Sigmoid colon (tissue), 7 donors: Measurements from ENCODE around the gene H19. TPM values are rescaled to one million over a fixed set of nuclear protein-coding genes. Genes with fewer than 3 reads are reported as not detected.

Experiments
- DNase-seq: peaks from one replicate; pipeline ENCODE4 v3.0.0-alpha.2; 2019
- H3K27ac ChIP-seq, 4 donors: fragments of 200-600 bp; sonication (generic); one replicate each; pipeline ENCODE4 v1.5.1; 2016 to 2019; ENCODE audit warnings: mild to moderate bottlenecking in 1 of 4
- H3K27me3 ChIP-seq, 3 donors: fragments of 200-600 bp; sonication (generic); one replicate each; pipeline ENCODE4 v1.5.1; 2019; ENCODE audit warnings: mild to moderate bottlenecking in 1 of 3
- H3K36me3 ChIP-seq, 4 donors: fragments of 200-600 bp; sonication (generic); one replicate each; pipeline ENCODE4 v1.5.1; 2016 to 2019
- H3K4me1 ChIP-seq, 4 donors: fragments of 200-600 bp; sonication (generic); one replicate each; pipeline ENCODE4 v1.5.1; 2017 to 2019
- H3K4me3 ChIP-seq, 4 donors: fragments of 200-600 bp; sonication (generic); one replicate each; pipeline ENCODE4 v1.5.1; 2017 to 2019; ENCODE audit warnings: mild to moderate bottlenecking in 2 of 4, moderate library complexity in 1 of 4
- H3K9me3 ChIP-seq, 4 donors: fragments of 200-600 bp in 3 of 4; sonication (generic) in 3 of 4; one replicate each; pipeline versions ENCODE4 v1.5.1 to v1.6.1; 2013 to 2019
- EP300 ChIP-seq, 4 donors: sonication (generic); formaldehyde crosslinking; IDR thresholded peaks; one replicate each; pipeline ENCODE4 v1.6.1; 2017; ENCODE audit warnings: antibody characterized with exemption in 4 of 4
- POLR2A ChIP-seq, 2 donors: fragments of 450-650 bp; IDR thresholded peaks; one replicate each; pipeline ENCODE4 v1.6.1; 2016; ENCODE audit warnings: antibody characterized with exemption in 2 of 2, mild to moderate bottlenecking in 2 of 2, moderate library complexity in 2 of 2
- POLR2AphosphoS5 ChIP-seq, 4 donors: sonication (generic); formaldehyde crosslinking; IDR thresholded peaks; one replicate each; pipeline ENCODE4 v1.6.1; 2017; ENCODE audit warnings: antibody characterized with exemption in 4 of 4
- WGBS, 2 donors: extraction: QIAGEN DNeasy Blood & Tissue Kit; methylation state at CpG; one replicate each; pipeline ENCODE4 v1.1.7; 2013; 5-methylcytosine and 5-hydroxymethylcytosine counted together
- intact Hi-C: fragments of 100-400 bp; cut with DNase I; formaldehyde crosslinking; loops from one replicate; pipeline ENCODE4 v1.15.1; 2023
- polyA plus RNA-seq, 3 donors: library from polyadenylated mRNA; stranded (reverse); fragments of 200-250 nt; gene quantifications; one replicate each; pipeline ENCODE4 v1.2.3, GENCODE V29; 2013
- total RNA-seq, 4 donors: library from RNA; depleted of rRNA; stranded (reverse); fragments of >200 nt; gene quantifications; one replicate each; pipeline ENCODE4 v1.1.0, GENCODE V29; 2016
- TF ChIP-seq, protein P1 (sequence below), 4 experiments: fragments of 450-650 bp in 3 of 4; fragments of 200-600 bp in 1 of 4; IDR thresholded peaks; one replicate each; pipeline ENCODE4 v1.5.1; 2016 to 2019; ENCODE audit warnings: antibody characterized with exemption in 4 of 4, mild to moderate bottlenecking in 3 of 4, moderate library complexity in 2 of 4
- donor health status: healthy with polysubstance abuse.
- donor health status: Bipolar disorder and iron deficiency.
- donor health status: healthy.

The H19 gene
- total and polyA plus RNA-seq, 7 donors: 9.9 to 349 (median 67.6) TPM

DNA sequence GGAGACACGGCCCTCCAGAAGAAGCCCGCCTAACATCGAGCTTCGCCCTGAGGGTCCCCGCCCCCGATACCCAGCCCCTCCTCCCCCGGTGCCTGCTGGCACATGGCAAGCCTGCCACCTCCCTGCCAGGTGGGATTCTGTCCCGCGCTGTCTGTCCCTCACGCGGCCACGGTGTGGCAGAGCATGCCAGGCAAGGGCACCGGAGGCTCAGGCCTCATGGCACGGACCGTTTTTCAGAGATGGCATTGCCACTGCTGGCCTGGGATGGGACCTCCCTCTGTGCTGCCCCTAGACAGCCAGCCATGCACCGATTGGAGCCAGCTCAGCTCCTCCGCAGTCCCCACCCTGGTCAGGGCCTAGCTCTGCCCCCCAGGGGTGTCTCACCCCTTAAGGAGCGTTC lies 31.1 kb downstream of the H19 start:
- Histone ChIP-seq H3K4me3 (no peak overlapping the region), H3K27me3 (no peaks in the 10 kb centered on the region), H3K36me3 (no peaks in the 10 kb centered on the region), H3K27ac (no peak overlapping the region), H3K9me3 (no peaks in the 10 kb centered on the region), H3K4me1 (no peaks in the 10 kb centered on the region)
- WGBS, 2 donors: 76 to 93% methylated on average over 8 of the region's 18 CpGs
- TF ChIP-seq EP300 (IDR thresholded peaks at IDR 0.05) (no peak), POLR2AphosphoS5 (IDR thresholded peaks at IDR 0.05) (no peak), POLR2A (IDR thresholded peaks at IDR 0.05) (no peak)
- TF ChIP-seq, protein P1, sequence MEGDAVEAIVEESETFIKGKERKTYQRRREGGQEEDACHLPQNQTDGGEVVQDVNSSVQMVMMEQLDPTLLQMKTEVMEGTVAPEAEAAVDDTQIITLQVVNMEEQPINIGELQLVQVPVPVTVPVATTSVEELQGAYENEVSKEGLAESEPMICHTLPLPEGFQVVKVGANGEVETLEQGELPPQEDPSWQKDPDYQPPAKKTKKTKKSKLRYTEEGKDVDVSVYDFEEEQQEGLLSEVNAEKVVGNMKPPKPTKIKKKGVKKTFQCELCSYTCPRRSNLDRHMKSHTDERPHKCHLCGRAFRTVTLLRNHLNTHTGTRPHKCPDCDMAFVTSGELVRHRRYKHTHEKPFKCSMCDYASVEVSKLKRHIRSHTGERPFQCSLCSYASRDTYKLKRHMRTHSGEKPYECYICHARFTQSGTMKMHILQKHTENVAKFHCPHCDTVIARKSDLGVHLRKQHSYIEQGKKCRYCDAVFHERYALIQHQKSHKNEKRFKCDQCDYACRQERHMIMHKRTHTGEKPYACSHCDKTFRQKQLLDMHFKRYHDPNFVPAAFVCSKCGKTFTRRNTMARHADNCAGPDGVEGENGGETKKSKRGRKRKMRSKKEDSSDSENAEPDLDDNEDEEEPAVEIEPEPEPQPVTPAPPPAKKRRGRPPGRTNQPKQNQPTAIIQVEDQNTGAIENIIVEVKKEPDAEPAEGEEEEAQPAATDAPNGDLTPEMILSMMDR (IDR thresholded peaks at IDR 0.05): no peak
- intact Hi-C loops: no loop called here
- DNase-seq: peak; percentile 5

DNA sequence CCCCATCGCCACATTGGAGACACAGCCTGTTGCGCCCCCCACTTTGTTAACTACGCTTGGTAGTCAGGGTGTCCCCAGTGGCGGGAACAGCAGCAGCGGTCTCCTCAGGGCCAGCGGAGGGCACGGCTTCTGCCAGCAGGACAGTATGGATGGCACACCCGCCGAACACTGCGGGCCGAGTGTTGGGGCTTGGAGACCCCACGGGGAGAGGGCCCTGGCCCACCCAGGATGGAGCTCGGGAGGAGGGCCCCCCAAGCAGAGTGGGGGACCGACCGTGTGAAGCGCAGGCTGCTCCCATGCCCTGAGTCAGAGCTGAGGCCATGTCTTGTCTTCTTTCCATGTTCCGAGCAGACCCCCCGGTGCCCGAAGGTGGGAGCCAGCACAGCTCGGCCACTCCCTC lies 32.7 kb downstream of the H19 start:
- no peak for DNase-seq

DNA sequence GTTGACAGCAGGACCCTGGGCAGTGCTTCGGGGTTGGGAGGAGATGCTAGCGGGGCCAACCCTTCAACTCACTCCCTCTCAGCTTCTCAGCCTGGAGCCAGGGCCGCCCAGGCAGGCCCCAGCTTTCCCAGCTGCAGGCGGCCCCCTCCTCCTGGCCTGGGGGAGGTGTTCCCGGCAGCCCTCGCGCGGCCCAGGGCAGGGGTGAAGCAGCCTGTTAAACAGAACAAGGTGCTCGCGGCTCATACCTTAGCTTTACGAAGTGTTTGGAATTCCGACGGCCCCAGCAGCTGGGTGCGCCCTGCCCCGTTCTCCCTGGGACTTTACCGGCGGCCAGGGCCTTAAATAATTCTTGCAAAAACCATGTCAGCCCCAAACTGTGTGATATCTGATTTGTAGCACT lies 33.3 kb downstream of the H19 start:
- no CpG with 5 or more reads among the region's 17 CpGs for WGBS, 2 donors
- no peaks in the 10 kb centered on the region for H3K9me3 ChIP-seq
- intact Hi-C loops: no loop called here
- H3K36me3 ChIP-seq: no peaks in the 10 kb centered on the region
- no peaks in the 10 kb centered on the region for H3K4me1 ChIP-seq
- TF ChIP-seq POLR2AphosphoS5 (IDR thresholded peaks at IDR 0.05) (no peak), POLR2A (IDR thresholded peaks at IDR 0.05) (no peak), EP300 (IDR thresholded peaks at IDR 0.05) (no peak)
- TF ChIP-seq, protein P1 (IDR thresholded peaks at IDR 0.05): no peak
- H3K27me3 ChIP-seq: no peaks in the 10 kb centered on the region
- no peak overlapping the region for H3K4me3 ChIP-seq
- H3K27ac ChIP-seq: no peak overlapping the region
- no peak for DNase-seq

More for the DNA sequence above, 32.7 kb downstream of the H19 start:
- TF ChIP-seq EP300 (IDR thresholded peaks at IDR 0.05) (no peak), POLR2A (IDR thresholded peaks at IDR 0.05) (no peak), POLR2AphosphoS5 (IDR thresholded peaks at IDR 0.05) (no peak)
- TF ChIP-seq, protein P1 (IDR thresholded peaks at IDR 0.05): no peak
- H3K36me3 ChIP-seq: no peaks in the 10 kb centered on the region
- no peaks in the 10 kb centered on the region for H3K27me3 ChIP-seq
- intact Hi-C loops: no loop called here
- no peak overlapping the region for H3K27ac ChIP-seq
- H3K9me3 ChIP-seq: no peaks in the 10 kb centered on the region
- no peak overlapping the region for H3K4me3 ChIP-seq
- 86 to 89% methylated on average over 5 to 7 of the region's 20 CpGs for WGBS, 2 donors
- no peaks in the 10 kb centered on the region for H3K4me1 ChIP-seq

DNA sequence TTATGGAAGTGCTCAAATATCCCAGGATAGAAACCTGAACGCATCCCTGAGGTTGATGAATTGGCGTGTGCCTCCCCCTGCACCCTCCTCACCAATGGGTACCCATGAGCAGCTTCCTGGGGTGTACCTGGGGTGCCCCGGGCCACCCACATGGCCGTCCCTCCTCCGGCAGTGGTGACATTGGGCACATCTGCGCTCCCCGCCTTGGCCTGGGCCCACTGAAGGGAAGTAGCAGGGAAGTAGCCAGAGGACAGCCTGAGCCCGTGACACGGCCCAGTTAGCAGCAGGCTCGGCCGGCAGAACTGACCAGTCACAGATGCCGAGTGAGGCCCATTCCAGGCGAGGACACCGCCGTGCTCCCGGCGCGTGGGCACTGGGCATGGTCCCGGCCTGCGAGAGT lies 33.8 kb downstream of the H19 start:
- peak; percentile 47 for DNase-seq
- H3K27me3 ChIP-seq: no peaks in the 10 kb centered on the region
- no peaks in the 10 kb centered on the region for H3K9me3 ChIP-seq
- H3K4me1 ChIP-seq: no peaks in the 10 kb centered on the region
- H3K27ac ChIP-seq: no peak overlapping the region
- no peak for TF ChIP-seq POLR2AphosphoS5 (IDR thresholded peaks at IDR 0.05)
- TF ChIP-seq, protein P1 (IDR thresholded peaks at IDR 0.05): no peak
- no peak for TF ChIP-seq EP300 (IDR thresholded peaks at IDR 0.05)
- no peaks in the 10 kb centered on the region for H3K36me3 ChIP-seq
- intact Hi-C loops: no loop called here
- WGBS, 2 donors: 94 to 95% methylated on average over 5 to 7 of the region's 20 CpGs
- H3K4me3 ChIP-seq: no peak overlapping the region

DNA sequence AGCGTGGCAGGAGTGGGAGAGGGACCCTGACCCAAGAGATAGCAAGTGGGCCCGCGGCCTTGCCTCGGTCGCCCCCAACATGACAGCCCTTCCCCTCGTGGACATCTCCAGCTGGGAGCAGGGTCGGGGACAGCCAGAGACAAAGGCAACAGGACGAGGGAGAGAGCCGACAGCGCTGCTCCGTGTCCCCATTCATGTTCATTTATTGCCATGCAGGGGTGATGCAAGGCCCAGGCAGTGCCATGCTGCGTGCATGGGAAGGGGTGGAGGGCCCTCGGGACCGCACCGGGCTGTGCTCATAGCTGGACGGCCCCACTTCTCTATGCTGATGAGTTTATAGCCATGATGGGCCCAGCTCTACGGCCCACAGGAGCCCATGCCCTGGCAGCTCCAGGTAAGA lies 37.9 kb downstream of the H19 start:
- Histone ChIP-seq H3K4me3 (no peak overlapping the region), H3K4me1 (no peaks in the 10 kb centered on the region), H3K27me3 (no peaks in the 10 kb centered on the region), H3K27ac (no peak overlapping the region), H3K9me3 (no peaks in the 10 kb centered on the region), H3K36me3 (no peaks in the 10 kb centered on the region)
- intact Hi-C loops: no loop called here
- DNase-seq: peak; percentile 17
- TF ChIP-seq, protein P1 (IDR thresholded peaks at IDR 0.05): no peak
- TF ChIP-seq EP300 (IDR thresholded peaks at IDR 0.05) (no peak), POLR2A (IDR thresholded peaks at IDR 0.05) (no peak), POLR2AphosphoS5 (IDR thresholded peaks at IDR 0.05) (no peak)
- 84 to 90% methylated on average over 5 to 8 of the region's 17 CpGs for WGBS, 2 donors
